ENCODE data around the gene KRT2.

- TF ChIP-seq CTCF (IDR thresholded peaks at IDR 0.05): no peak
- TF ChIP-seq EP300 (IDR thresholded peaks at IDR 0.05): no peak
- no peak for TF ChIP-seq POLR2AphosphoS5 (IDR thresholded peaks at IDR 0.05)
Measured at GRCh38 chr12:52598966-52599365, 53.0 kb downstream of the KRT2 start.
